NCI-H1694 treated with DMSO at 0.1 percent for 48 hours (cell line): ENCODE results near the gene DNAJC15.
A peak's percentile ranks its signal among the peaks of the same experiment; 100 is the strongest.

Experiments
- DNase-seq: peaks from one replicate; lab custom pipeline; 2025; lab: John Stamatoyannopoulos, UW

Gene DNAJC15

GRCh38 chr13:43083750-43084149 is 60.4 kb downstream of the DNAJC15 start:
- DNase-seq, result no peak

- DNase-seq, result peak; percentile 82
These were observed 62.2 kb downstream of the DNAJC15 start for GRCh38 chr13:43085545-43085944.

GRCh38 chr13:43086181-43086580 is 62.8 kb downstream of the DNAJC15 start:
- DNase-seq, result peak; percentile 89

- no peak for DNase-seq
These were observed 64.7 kb downstream of the DNAJC15 start for GRCh38 chr13:43088093-43088511.

- DNase-seq, result no peak
These were observed 66.6 kb downstream of the DNAJC15 start for GRCh38 chr13:43089912-43090498.

GRCh38 chr13:43094901-43095300 is 71.5 kb downstream of the DNAJC15 start:
- no peak for DNase-seq

- no peak for DNase-seq
These were observed 72.7 kb downstream of the DNAJC15 start for GRCh38 chr13:43095771-43096719.

GRCh38 chr13:43100667-43101066 is 77.3 kb downstream of the DNAJC15 start:
- no peak for DNase-seq

- DNase-seq, result no peak
These were observed 78.9 kb downstream of the DNAJC15 start for GRCh38 chr13:43102304-43102703.

- no peak for DNase-seq
These were observed 84.4 kb downstream of the DNAJC15 start for GRCh38 chr13:43107780-43108179.

GRCh38 chr13:43110036-43110435 is 86.7 kb downstream of the DNAJC15 start:
- DNase-seq, result no peak

GRCh38 chr13:43110658-43111057 is 87.3 kb downstream of the DNAJC15 start:
- DNase-seq, result no peak

GRCh38 chr13:43111559-43112400 is 88.4 kb downstream of the DNAJC15 start:
- DNase-seq, result no peak

GRCh38 chr13:43113603-43114002 is 90.2 kb downstream of the DNAJC15 start:
- DNase-seq, result no peak

GRCh38 chr13:43114504-43114903 is 91.1 kb downstream of the DNAJC15 start:
- no peak for DNase-seq

GRCh38 chr13:43115141-43115540 is 91.8 kb downstream of the DNAJC15 start:
- no peak for DNase-seq

- no peak for DNase-seq
These were observed 92.9 kb downstream of the DNAJC15 start for GRCh38 chr13:43116242-43116641.

GRCh38 chr13:43118521-43118920 is 95.1 kb downstream of the DNAJC15 start:
- no peak for DNase-seq

- no peak for DNase-seq
These were observed 95.8 kb downstream of the DNAJC15 start for GRCh38 chr13:43119206-43119605.

GRCh38 chr13:43122791-43123190 is 99.4 kb downstream of the DNAJC15 start:
- peak; percentile 79 for DNase-seq

- DNase-seq, result no peak
These were observed 100.5 kb downstream of the DNAJC15 start for GRCh38 chr13:43123856-43124255.

GRCh38 chr13:43124490-43124889 is 101.1 kb downstream of the DNAJC15 start:
- DNase-seq, result no peak
